ENCODE data around the gene PAOX.
A peak's percentile ranks its signal among the peaks of the same experiment; 100 is the strongest.
"Not testable (repeated sequence)": the region's sequence is repeated elsewhere in the genome, so short reads cannot be mapped to it uniquely, and the experiment has no call there.

The PAOX gene

DNA sequence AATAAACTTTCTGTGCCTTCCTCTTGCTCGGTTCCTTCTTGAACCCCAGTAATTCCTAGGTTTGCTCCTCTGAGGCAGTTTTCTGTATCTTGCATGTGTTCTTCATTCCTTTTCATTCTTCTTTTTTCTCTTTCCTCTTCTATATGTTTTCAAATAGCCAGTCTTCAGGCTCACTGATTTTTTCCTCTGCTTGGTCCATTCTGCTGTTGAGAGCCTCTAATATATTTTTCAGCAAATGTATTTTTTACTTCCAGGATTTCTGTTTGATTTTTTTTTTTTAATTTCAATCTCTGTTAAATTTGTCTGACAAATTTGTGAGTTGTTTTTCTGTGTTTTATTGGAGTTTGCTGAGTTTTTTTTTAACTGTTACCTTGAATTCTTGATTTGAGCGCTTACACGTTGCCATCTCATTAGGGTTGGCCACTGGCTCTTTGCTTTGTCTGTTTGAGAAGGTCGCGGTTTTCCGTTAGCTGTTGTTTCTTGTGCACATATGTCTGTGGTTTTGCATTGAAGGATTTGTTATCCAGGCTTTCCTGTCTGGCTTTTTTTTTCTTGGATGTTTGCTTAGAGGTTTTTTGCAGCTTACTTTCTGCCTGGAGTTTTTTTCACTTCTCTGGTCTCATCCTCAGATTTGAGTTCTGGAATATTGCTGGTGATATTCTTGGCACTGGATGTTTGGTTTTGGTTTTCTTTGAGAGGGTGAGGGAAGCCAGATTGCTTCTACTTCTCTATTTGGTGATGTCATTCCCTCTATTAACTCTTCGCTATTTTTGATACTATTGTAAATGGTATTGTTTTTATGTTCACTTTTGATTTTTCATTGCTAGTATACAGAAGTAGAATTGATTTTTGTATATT, 32.7 kb downstream of the PAOX start:
- DNase-seq (ENCODE audit: low read depth): no peak

DNA sequence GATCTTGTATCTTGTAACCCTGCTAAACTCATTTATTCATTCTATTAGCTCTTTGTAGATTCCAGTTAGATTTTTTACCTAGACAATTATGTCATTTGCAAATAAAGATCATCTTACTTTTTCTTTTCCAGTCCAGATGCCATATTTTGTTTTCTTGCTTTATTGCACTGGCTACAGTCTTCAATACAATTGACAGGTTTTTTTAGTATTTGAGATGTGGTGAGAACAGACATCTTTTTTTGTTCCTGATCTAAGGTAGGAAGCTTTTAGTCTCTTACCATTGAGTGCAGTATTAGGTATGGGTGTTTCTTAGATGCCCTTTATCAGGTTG, 33.3 kb downstream of the PAOX start:
- DNase-seq (ENCODE audit: low read depth): no peak

DNA sequence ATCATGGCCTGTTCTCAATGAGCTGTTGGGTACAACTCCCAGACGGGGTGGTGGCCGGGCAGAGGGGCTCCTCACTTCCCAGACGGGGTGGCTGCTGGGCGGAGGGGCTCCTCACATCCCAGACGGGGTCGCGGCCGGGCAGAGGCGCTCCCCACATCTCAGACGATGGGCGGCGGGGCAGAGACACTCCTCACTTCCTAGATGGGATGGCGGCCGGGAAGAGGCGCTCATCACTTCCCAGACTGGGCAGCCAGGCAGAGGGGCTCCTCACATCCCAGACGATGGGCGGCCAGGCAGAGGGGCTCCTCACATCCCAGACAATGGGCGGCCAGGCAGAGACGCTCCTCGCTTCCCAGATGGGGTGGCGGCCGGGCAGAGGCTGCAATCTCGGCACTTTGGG, 35.3 kb downstream of the PAOX start:
- DNase-seq (ENCODE audit: low read depth): not testable (repeated sequence)

DNA sequence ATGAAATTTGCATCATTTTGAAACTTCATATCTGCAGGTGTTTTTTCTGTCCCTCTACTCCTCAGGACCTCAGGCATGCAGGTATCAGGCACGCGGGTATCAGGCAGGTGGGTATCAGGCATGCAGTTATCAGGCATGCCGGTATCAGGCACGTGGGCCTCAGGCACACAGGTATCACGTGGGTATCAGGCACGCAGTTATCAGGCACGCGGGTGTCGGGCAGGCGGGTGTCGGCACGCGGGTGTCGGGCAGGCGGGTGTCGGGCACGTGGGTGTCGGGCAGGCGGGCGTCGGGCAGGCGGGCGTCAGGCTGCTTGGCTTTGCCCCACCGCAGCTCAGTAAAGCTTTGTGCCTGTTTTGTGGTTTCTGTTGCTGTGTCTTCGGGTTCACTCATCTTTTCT, 36.7 kb downstream of the PAOX start:
- DNase-seq (ENCODE audit: low read depth): no peak

DNA sequence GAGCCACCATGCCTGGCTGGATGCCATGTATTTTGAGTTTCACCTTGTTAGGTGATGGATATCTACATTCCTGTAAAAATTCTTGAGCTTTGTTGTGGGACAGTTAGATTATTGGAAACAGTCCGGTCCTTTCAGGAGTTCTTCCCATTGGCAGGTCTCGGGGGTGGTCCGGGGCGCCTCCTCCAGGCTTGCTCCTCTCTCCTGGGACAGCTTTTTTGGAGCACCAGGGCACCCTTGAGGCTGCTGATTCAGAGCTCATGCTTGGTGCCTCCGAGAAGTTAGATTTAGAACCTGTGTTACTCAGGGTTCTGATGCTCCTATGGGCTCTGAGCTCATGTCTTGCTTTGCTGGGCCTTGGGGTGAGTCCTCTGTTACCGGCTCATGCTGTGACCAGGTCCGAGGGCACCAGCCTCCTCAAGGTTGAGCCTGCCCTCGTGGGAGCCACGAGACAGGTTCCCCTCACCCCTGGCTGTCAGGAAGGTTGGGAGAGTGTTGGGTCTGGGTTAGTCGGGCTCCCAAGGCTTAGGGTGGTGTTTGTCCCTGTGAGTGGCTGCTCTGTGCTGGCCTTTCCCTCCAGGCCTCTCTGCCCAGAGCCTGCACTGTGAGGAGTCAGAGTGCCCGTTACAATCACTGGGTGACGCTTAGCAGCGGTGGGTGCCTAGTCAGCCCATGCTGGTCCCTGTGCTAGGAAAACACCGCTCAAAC, 39.4 kb downstream of the PAOX start:
- DNase-seq (ENCODE audit: low read depth): no peak

DNA sequence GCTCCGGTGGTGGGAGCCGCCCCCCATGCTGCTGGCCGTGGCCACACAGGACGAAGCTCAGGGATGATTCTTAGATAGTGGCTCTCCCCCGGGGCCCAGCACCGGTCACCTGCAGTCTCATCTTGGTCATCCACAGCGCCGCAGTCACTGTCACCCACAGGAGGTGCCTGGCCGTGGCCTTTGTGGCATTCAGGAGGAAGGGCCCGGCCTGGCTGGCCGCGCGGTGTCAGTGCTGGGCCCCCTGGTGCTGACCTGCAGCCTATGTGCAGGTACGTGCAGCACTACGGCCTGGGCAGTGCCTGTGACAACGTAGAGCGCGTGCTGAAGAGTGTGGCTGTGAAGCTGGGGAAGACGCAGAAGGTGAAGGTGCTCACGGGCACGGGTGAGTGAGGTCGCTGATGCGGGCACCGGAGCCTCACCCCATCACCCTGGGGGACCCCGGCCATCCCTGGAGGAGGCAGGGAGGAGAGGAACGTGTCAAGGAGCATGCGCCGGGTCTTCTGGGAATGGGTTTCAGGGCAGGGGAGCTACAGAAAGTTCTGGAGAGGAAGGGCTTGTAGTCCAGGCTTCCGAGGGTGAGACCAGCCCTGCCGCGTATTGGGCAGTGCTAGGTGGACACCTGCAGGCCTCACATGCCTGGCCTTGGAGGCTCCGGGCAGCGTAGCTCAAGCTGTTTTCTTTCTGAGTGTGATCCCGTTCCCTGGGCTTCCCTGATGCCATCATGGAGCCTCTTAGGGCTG, 40.3 kb downstream of the PAOX start:
- DNase-seq (ENCODE audit: low read depth): no peak

DNA sequence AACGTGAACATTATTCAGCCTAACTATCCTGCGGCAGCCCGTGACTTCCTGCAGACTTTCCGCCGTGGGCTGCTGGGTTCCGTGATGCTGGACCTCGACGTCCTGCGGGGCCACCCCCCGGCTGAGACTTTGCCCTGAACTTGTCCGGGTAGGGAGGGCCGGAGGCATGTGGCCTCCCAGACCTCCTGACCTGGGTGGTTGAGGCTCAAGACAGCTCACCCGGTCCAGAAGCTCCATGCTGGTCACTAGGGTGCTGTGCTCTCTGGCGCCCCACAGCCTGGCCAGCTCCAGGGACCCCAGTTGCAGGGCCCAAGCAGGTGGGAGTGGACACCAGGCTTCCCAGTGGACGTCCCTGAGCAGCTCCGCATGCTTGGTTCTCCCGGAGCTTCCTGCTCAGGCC, 41.0 kb downstream of the PAOX start:
- no peak for DNase-seq (ENCODE audit: low read depth)

DNA sequence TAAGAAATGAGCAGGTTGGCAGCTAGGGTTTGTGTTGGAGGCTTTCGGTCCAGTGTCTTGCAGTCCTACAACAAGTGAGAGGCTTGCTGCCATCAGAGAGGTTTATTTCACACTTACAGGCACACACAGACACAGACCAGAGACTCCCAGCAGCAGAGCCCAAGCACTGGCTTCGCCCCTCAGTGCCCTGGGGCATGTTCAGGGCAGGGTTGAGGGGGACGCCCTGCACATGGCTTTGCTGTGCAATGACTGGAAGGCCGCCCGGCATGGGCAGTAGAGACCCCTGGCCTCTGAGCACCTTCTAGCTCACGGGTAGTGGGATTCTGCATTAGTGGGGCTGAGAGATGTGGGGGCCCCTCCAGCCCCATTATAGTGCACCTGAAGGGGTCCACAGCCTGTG, 41.5 kb downstream of the PAOX start:
- no peak for DNase-seq (ENCODE audit: low read depth)

DNA sequence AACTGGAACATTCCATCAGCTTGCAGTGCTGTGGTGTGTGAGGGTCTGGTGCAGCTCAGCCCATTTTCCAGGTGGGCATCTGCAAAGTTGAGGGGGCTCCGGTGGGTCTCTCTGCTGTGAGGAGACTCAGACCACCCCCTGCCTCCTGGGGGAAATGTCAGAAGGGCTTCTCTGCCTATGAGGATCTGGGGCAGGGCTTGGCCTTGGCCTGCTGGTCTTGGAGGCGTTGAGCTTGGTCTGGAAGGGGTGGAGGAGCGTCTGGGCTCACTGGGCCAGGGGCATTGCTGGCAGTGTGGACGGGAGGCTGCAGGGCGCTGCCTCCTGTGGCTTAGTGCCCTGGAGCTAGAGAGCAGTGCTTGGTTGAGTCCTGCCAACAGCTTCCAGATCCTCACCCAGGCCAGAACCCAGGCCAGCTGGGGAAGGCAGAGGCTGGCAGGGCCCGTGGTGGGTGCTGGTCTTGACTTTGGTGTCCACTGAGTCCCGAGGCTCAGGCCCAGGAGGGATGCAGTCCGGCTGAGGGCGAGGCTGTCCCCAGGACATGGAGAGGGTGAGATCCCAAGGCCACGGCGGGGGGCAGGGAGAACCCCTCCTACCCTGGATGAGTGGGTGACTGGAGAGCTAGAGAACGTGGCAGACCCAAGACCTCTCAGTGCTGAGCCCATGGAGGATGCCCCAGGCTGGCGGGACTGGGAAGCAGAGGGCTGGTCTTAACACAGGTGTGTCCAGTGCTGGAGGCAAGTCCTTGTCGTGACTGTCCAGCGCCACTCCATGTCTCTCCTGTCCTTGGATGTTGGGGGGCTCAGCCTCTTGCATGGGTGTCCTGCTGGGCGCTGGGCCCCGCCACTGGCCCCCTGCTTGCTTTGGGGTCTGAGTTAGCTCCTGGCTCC, 42.5 kb downstream of the PAOX start:
- no peak for DNase-seq (ENCODE audit: low read depth)

DNA sequence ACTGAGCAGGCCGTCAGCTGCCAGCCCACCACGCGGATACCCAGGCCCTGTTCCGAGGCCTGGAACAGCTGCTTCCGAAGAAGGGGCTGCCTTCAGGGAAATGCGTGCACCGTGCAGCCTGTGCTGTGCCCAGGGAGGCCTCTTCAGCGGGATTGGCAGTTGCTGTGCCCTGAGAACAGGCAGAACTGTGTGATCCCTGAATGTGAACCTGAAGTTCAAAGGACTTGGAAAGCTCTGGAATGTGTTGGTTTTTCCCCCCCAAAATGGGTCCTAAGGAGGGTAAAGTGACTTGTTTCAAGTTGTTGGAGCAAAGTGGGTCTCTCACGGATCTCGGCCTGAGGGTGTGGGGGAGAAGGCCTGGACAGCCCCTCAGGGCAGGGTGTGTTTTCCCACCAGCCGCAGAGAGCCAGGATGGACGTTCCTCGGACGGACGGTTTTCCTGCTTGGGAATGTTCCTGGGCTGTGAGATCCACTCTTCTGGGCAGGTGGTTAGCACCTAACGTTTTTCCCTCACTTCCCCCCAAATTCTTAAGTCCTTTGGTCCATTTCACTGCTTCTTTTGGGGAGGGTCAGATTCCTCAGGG, 43.3 kb downstream of the PAOX start:
- DNase-seq (ENCODE audit: low read depth): no peak

DNA sequence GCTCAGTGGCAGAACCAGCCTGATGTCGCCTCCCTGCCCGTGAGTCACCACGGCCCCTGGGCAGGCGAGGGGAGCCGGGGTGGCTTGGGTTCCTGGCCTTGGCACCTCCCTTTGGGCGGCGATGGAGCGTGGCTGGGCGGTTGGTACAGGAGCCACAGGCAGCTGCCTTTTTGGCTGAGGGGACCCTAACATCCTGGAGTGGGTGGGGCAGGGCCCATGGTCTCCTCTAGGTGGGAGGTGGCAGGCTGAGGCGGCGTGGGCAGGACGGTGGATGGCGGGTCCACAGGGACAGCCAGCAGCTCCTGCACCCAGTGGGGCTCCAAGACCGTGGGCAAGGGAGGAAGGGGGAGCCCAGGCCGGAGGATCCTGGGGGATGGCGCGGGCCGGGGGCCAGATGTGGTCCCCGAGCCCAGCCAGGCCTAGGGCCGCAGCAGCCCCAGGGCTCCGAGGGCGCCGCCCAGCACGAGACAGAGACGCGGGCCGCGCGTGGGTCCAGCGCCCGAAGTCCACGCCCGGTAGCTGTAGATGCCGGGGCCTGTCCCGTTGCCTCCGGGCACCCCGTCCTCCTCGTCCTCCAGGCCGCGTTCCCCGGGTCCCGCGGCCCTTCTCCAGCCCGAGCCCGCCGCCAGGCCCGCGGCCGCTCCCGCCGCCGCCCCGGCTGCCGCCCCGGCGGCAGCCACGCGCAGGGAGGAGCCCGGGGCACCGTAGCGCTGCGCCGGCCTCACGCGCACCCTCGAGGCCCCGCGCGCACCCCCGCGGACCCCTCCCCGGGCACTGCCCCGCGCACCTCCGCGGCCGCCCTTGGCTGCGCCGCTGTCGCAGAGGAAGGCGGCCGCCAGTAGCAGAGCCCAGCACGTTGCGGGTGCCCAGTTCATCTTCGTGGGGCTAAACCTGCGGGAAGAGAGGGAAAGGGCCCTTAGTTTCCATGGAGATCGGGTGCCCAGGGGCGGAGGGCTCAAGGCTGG, 44.0 kb downstream of the PAOX start:
- DNase-seq (ENCODE audit: low read depth): no peak

DNA sequence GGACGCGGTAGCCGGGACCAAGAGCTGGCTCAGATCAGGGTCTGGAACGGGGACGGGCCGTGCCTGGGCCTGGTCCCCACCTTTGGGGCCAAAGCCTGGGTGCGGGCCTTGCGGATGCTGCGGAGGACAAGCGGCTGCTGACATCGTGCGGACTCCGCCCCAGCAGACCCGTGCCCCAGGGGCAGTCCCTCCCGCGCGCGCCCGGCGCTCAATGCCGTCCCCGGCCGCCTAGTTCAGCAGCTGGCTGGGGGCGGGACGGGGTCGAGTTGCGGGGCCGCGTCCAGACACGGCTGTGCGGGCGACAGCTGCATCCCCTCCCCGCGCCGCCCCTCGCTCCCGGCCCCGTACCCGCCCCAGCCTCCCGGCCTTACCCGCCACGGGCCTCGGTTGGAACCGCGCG, 45.0 kb downstream of the PAOX start:
- DNase-seq (ENCODE audit: low read depth): not testable (repeated sequence)

DNA sequence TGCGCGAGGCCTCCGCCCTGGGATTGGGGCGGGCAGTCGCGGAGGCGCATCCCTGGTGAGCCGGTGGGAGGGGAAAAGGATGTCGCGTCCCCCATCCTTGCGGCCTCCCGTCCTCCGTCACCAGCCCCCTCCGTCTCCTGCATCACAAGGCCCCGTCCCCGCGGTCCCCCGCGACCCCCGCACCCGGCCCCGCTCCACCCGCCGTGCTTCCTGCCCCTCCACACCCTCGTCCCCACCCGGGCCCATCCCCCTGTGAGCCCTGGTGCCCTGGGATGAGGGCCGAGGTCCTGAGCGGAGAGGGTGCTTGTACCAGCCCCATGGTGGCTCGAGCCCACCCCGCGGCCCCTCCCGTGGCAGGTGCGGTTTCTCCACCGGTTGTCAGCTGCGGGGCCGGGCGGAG, 45.5 kb downstream of the PAOX start, which contains the start of gene SPRN:
SPRN (minus strand) TSS at position 25 of the 400 bp plus-strand sequence. CDS start 944 bp downstream, outside the sequence.
- not testable (repeated sequence) for DNase-seq (ENCODE audit: low read depth)

DNA sequence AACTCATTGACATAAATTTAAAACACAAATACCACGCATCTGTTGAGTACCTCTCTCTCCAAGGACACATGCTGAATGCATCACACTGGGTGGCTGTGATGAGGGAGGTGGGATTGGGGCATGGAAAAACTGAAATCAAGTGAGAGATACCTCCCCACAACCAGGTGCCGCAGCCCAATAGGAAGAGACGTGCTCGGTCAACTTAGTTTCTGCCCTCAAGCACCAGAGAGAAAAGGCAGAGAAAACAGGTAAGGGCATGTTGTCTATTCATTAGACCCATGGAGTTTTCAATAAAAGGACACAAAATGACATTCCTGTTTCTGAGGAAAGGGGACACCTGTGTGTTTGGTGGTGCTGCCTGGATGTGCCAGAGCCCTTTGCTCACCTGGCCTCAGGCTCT, 50.5 kb downstream of the PAOX start:
- DNase-seq (ENCODE audit: low read depth): not testable (repeated sequence)

DNA sequence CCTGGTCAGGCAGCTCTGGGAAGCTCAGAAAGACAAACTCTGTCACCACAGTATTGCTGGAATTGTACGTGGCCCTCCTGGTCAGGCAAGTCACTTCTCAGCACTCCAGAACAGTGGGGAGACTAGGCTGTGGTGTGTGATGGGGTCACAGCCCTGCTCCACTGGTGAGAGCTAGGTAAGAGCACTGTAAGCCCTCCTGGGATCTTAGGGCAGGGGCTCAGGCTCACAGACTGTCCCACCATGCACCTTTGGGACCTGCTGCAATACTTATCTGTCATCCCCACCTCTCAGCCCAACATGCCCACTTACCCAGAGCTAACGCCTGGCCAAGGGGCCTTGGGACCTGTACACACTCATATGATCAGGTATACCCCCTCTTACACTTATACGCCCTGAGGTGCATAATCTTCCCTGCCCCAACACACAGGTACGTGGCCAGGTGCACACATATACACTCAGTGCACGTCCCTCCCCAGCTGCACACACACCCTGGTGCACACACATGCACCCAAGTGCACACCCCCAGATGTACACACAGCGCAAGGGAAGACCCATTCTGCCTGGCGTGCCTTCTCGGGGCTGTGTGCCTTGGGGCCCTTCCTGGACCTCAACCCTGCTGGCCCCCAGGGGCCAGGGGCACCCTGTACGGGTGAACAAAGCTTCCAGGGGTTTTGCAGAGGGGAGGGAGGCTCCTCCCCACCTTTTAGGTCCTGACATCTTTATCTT, 53.0 kb downstream of the PAOX start:
- DNase-seq (ENCODE audit: low read depth): not testable (repeated sequence)

DNA sequence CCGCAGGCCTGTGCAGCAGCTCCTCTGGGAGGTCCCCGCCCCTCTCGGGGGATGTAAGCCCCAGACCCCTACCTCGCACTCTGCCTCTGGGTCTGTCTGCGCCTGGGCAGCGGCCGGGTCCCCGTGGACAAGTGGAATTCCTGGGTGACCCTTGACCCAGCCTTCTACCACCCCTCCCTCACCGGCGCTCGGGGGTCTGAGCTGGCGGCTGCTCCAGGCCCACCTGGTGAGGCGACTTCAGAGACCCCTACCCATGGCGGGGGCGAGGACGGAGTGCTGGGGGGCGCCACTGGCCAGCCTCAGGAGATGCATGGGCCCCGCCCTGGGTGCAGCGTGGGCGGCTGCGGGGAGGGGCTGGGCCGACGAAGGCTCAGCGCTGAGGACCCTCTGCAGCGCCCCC, 53.7 kb downstream of the PAOX start:
- not testable (repeated sequence) for DNase-seq (ENCODE audit: low read depth)

DNA sequence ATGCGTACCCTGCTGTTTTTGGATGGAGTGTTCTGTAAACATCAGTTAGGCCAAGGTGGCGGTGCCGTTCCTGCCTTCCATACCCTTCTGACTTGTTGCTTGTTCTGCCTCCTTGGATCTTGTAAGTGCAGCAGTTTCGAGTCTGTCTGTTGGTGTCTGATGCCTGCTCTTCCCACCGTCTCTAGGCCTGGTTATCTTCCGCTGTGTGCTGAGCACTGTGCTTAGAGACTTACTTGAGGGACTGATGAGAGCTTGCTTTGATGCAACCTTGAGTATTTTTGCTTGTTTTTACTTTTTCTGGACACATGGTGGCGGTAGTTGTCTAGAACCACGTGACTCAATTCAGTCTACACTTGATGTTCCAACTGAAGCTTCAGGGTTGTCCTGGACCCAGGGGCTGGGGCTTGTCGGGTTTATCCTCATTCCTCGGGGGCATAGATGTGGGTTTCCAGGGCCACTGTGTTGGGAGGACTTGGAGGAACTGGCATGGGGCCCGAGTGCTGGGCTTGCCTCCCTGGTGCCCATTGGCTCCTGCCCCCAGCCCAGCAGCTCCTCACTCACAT, 59.7 kb downstream of the PAOX start:
- peak; percentile 31 for DNase-seq (ENCODE audit: low read depth)

DNA sequence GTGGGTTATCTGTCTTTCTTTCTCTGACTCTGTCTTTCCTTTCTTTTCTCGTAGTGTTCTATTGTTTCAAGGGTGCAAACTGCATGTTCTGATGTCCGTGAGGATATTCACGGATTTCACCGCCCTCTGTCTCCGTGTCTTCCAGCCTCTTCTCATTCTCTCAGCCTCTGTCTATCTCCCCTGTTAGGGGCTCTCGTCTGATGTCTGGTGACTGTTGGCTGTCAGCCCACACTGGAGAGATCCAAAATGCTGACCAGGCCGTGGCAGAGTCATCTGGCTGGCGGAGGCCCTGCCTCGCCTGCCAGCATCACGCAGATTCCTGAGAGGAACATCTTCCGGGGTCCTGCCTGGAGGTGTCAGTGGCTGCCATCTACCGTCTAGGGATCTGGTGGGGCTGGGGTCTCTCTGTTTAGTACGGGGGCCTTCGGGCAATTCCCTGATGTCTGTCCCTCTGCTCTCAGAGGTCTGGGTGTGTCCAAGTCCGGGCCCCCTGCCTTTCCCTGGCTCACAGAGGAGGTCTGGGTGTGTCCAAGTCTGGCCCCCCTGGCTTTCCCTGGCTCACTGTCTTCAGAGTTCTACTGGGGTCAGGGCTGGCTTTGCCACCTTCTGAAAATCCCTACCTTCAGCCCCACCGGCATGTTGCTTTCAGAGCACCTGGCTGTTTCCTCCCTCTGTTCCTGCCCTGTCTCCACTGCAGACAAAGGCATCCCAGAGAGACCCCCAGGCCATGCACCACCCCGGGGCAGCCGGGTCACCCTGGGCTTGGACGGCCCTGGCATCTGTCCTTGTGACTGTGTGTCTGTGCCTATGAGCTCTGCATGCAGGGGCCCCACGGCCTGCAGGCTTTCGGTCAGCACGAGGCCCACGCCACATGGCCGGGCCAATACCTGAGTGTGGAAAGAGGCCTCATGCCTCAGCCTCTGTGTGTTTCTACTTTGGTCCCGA, 60.7 kb downstream of the PAOX start:
- no peak for DNase-seq (ENCODE audit: low read depth)

All from EH (cell line).